ENCODE results near the gene PEMT. TPM values are rescaled to one million over a fixed set of nuclear protein-coding genes. Genes with fewer than 3 reads are reported as not detected.

PEMT gene
- total and polyA plus RNA-seq, 2 of the 8 experiments (the other 6 are each of a cell fraction or from before 2014, with no cell fraction given): 42.0 to 118 TPM

DNA sequence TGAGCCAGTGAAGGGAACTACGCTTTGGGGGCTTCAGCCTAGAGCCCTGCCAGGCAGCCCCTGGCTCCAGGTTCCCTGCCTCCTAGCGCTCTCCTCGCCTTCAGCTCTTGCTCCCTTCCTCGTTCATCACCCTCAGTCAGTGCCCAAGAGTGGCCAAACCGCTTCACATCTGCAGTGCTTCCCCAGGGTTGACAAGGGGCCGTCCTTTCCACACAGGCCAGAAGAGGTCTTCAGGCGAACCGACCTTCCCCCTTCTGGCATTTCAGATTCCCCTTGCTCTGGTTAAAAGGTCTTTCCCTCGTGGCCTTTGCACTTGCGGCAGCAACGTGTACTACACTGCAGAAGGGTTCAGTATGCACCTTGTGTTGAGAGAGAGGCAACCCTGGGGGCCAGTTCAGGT, 99.4 kb downstream of the PEMT start:
- Histone ChIP-seq H3K56ac (replicated peaks; ENCODE audit: insufficient read length, low read depth, low read length) (no peak overlapping the region), H2AFZ (ENCODE audit: low read length) (no peak overlapping the region), H3K4me3 (ENCODE audit: extremely low read depth in 1 of 4, insufficient read depth in 2 of 4, low read depth in 3 of 4, low read length in 4 of 4) (no peak overlapping the region), H3K9me3 (ENCODE audit: insufficient read depth in 2 of 2, low read depth in 1 of 2, low read length in 1 of 2) (no peaks in the 10 kb centered on the region), H3K23me2 (ENCODE audit: low read depth, low read length) (peaks cover 23% of the 10 kb centered on the region; the same call in 1 of the 2 replicates), H3K4ac (replicated peaks; ENCODE audit: insufficient read length, low read depth, low read length) (no peak overlapping the region), H3K4me2 (ENCODE audit: insufficient read depth in 1 of 2, low read depth in 2 of 2, low read length in 2 of 2) (no peak overlapping the region), H2BK5ac (ENCODE audit: low read depth, low read length) (no peak overlapping the region), H4K91ac (replicated peaks; ENCODE audit: insufficient read length, low read length) (no peak overlapping the region), H3K79me2 (ENCODE audit: control insufficient read depth in 1 of 2, insufficient read depth in 2 of 2, low read length in 2 of 2) (peaks cover 0 to 2% of the 10 kb centered on the region in 2 experiments; a peak in 1 of 4 replicates), H3K4me1 (replicated peaks in 1 of 4; ENCODE audit: control insufficient read depth in 3 of 4, insufficient read depth in 4 of 4, low read length in 3 of 4) (peaks cover 5 to 24% (median 18%) of the 10 kb centered on the region in 4 experiments), H3K36me3 (ENCODE audit: control insufficient read depth in 2 of 4, insufficient read depth in 4 of 4, low read length in 3 of 4) (peaks cover 3 to 19% (median 17%) of the 10 kb centered on the region in 4 experiments; a peak in 7 of 8 replicates), H2BK15ac (ENCODE audit: low read length) (no peak overlapping the region), H3K14ac (ENCODE audit: insufficient read length) (no peak overlapping the region), H2AK5ac (ENCODE audit: low read depth, low read length) (no peak overlapping the region), H4K8ac (ENCODE audit: extremely low read depth, insufficient read depth, low read length) (no peak overlapping the region), H4K5ac (ENCODE audit: insufficient read length, low read depth, low read length) (no peak overlapping the region), H3K27me3 (replicated peaks in 1 of 4; ENCODE audit: control insufficient read depth in 3 of 4, extremely low read depth in 1 of 4, insufficient read depth in 3 of 4, low read length in 3 of 4) (peaks cover 14 to 26% (median 22%) of the 10 kb centered on the region in 4 experiments; a peak in 6 of 7 replicates), H2BK20ac (ENCODE audit: low read length) (no peak overlapping the region), H3K18ac (ENCODE audit: extremely low read depth, low read length) (no peak overlapping the region), H3K79me1 (ENCODE audit: low read depth, low read length) (peaks cover 2% of the 10 kb centered on the region), H3K23ac (ENCODE audit: insufficient read length) (no peak overlapping the region), H2BK12ac (ENCODE audit: low read depth, low read length) (no peak overlapping the region), H3K27ac (ENCODE audit: low read depth, low read length) (no peak overlapping the region), H2BK120ac (replicated peaks; ENCODE audit: low read depth, low read length) (no peak overlapping the region), H4K20me1 (replicated peaks in 1 of 2; ENCODE audit: control insufficient read depth in 1 of 2, insufficient read depth in 2 of 2, low read length in 2 of 2) (peaks cover 21 to 22% of the 10 kb centered on the region in 2 experiments), H3K9ac (replicated peaks in 1 of 4; ENCODE audit: extremely low read depth in 1 of 4, low read depth in 3 of 4, low read length in 3 of 4) (no peak overlapping the region)
- no peak for DNase-seq (ENCODE audit: low read depth in 1 of 2, low spot score in 2 of 2)
- POLR2A ChIA-PET (ENCODE audit: partially characterized antibody): interaction anchor here (1.1 kb wide), 1 partner anchor 29 kb away, joined by 3 read pairs; no protein-coding TSS in a partner anchor
- 79% methylated on average over 8 of the region's 11 CpGs; no CpG with 5 or more reads in 1 of the 2 experiments for WGBS, 2 experiments (ENCODE audit: extremely low coverage in 1 of 2, insufficient coverage in 1 of 2, insufficient read length in 1 of 2, insufficient replicate concordance in 2 of 2, low coverage in 1 of 2, low lambda C conversion rate in 2 of 2, missing lambda C conversion rate in 1 of 2)
- CTCF ChIA-PET (ENCODE audit: partially characterized antibody): interaction anchor here (1.0 to 4.4 kb wide), 8 partner anchors 9 to 150 kb away, joined by 3 to 38 read pairs (median 6); no protein-coding TSS in a partner anchor
- no peak for FAIRE-seq
- no peak for TF ChIP-seq CBX8 (IDR thresholded peaks at IDR 0.05; ENCODE audit: borderline replicate concordance, low read depth, low read length)
- no peak for TF ChIP-seq KDM5A (IDR thresholded peaks at IDR 0.05; ENCODE audit: low read length)
- TF ChIP-seq KDM4A (IDR thresholded peaks at IDR 0.05; ENCODE audit: low read depth, low read length, severe bottlenecking): no peak
- no peak for TF ChIP-seq POLR2A (IDR thresholded peaks at IDR 0.05; ENCODE audit: control extremely low read depth in 1 of 2, low read depth in 2 of 2, low read length in 2 of 2)
- TF ChIP-seq CEBPB (IDR thresholded peaks at IDR 0.05; ENCODE audit: low read depth, low read length): no peak
- TF ChIP-seq GTF2F1 (IDR thresholded peaks at IDR 0.05; ENCODE audit: borderline replicate concordance, low read depth, low read length): no peak
- no peak for TF ChIP-seq MAFK (IDR thresholded peaks at IDR 0.05; ENCODE audit: low read depth, low read length)
- TF ChIP-seq SP1 (IDR thresholded peaks at IDR 0.05; ENCODE audit: low read depth, low read length): no peak
- TF ChIP-seq, protein P1, sequence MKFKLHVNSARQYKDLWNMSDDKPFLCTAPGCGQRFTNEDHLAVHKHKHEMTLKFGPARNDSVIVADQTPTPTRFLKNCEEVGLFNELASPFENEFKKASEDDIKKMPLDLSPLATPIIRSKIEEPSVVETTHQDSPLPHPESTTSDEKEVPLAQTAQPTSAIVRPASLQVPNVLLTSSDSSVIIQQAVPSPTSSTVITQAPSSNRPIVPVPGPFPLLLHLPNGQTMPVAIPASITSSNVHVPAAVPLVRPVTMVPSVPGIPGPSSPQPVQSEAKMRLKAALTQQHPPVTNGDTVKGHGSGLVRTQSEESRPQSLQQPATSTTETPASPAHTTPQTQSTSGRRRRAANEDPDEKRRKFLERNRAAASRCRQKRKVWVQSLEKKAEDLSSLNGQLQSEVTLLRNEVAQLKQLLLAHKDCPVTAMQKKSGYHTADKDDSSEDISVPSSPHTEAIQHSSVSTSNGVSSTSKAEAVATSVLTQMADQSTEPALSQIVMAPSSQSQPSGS (IDR thresholded peaks at IDR 0.05; ENCODE audit: low read length): no peak
- no peak for TF ChIP-seq SIX5 (IDR thresholded peaks at IDR 0.05; ENCODE audit: low read depth, low read length)
- no peak for TF ChIP-seq HDAC2 (IDR thresholded peaks at IDR 0.05; ENCODE audit: borderline replicate concordance in 1 of 2, low read depth in 2 of 2, low read length in 2 of 2)

All from H1 (cell line).